ENCODE data around the gene PKIB. TPM values are rescaled to one million over a fixed set of nuclear protein-coding genes. Genes with fewer than 3 reads are reported as not detected.
"Not testable (repeated sequence)": the region's sequence is repeated elsewhere in the genome, so short reads cannot be mapped to it uniquely, and the experiment has no call there.

PKIB gene
- total and polyA plus RNA-seq, 4 donors: 1.4 to 14.4 (median 2.1) TPM

DNA sequence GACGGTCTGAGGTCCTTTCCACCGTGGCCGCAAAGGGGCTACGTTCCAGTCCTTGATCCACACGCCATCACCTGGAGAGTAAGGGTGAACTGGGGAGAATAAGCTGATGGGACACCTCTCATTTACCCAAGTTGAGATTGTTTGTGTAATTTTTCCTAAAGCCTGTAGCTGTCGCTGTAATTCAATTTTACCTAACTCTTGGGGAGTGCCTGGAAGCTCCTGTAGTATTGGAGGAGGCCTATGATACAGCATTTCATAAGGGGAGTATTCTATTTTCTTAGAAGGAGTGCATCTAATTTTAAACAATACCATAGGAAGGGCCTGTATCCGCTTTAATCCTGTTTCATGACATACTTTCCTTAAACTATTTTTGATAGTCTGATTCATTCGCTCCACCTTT, 134.0 kb downstream of the PKIB start:
- intact Hi-C loops (cut with DNase I); H3K27ac ChIP-seq (ENCODE audit: low read depth in 1 of 2, low read length in 2 of 2); H3K36me3 ChIP-seq (ENCODE audit: control insufficient read depth in 1 of 2, insufficient read depth in 2 of 2, low read length in 1 of 2); H3K9me3 ChIP-seq (ENCODE audit: control insufficient read depth, low read length); DNase-seq; H3K4me3 ChIP-seq (ENCODE audit: low read length in 2 of 2); H3K27me3 ChIP-seq (ENCODE audit: control insufficient read depth in 1 of 2, insufficient read depth in 2 of 2, low read length in 1 of 2); H3K4me1 ChIP-seq (ENCODE audit: control insufficient read depth in 1 of 2, insufficient read depth in 2 of 2, low read length in 2 of 2); ATAC-seq (ENCODE audit: low FRiP score): not testable (repeated sequence)
- 31 to 40% methylated on average over 8 of the region's 8 CpGs for WGBS, 2 donors

DNA sequence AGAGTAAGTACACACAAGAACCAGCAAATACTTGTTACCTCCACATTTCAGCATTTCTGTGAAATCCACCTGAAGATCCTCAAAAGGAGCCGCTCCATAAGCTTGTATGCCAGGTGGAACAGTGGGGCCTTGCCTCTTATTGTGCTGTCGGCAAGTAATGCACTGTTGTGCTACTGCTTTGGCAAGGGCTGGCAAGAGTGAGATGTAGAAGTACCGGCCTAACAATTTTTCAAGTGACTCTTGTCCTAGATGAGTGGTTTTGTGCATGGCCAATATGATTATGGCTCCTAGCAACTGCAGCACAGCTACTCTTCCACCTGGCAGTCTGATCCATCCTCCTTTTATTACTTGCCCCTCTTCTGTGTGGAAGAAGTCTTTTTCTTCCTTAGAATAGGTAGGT, 134.7 kb downstream of the PKIB start:
- H3K9me3 ChIP-seq (ENCODE audit: control insufficient read depth, low read length); ATAC-seq (ENCODE audit: low FRiP score); intact Hi-C loops (cut with DNase I); H3K27ac ChIP-seq (ENCODE audit: low read depth in 1 of 2, low read length in 2 of 2); DNase-seq; H3K4me1 ChIP-seq (ENCODE audit: control insufficient read depth in 1 of 2, insufficient read depth in 2 of 2, low read length in 2 of 2); H3K36me3 ChIP-seq (ENCODE audit: control insufficient read depth in 1 of 2, insufficient read depth in 2 of 2, low read length in 1 of 2); H3K4me3 ChIP-seq (ENCODE audit: low read length in 2 of 2); H3K27me3 ChIP-seq (ENCODE audit: control insufficient read depth in 1 of 2, insufficient read depth in 2 of 2, low read length in 1 of 2): not testable (repeated sequence)
- WGBS, 2 donors: 88 to 90% methylated on average over 3 of the region's 3 CpGs

DNA sequence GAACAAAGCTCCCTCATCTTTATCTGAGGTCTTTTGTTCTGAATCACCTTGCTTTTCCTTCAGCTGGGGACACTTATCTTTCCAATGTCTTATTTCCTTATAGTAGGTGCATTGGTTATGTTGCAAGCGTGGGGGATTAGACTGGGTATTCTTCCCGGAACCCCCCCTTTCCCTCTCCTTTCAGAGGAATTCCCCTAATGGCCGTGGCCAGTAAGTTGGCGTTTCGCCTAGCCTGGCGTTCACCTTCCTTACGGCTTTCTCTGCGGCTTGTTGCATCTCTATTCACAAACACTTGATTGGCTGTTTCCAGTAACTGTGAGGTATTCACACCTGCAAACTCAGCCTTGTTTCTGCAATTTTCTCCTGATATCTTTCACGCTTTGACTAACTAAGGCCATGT, 136.5 kb downstream of the PKIB start:
- Histone ChIP-seq H3K27ac (ENCODE audit: low read depth in 1 of 2, low read length in 2 of 2) (no peak overlapping the region), H3K27me3 (ENCODE audit: control insufficient read depth in 1 of 2, insufficient read depth in 2 of 2, low read length in 1 of 2) (no peaks in the 10 kb centered on the region), H3K9me3 (ENCODE audit: control insufficient read depth, low read length) (no peaks in the 10 kb centered on the region), H3K4me1 (ENCODE audit: control insufficient read depth in 1 of 2, insufficient read depth in 2 of 2, low read length in 2 of 2) (no peaks in the 10 kb centered on the region), H3K36me3 (ENCODE audit: control insufficient read depth in 1 of 2, insufficient read depth in 2 of 2, low read length in 1 of 2) (no peaks in the 10 kb centered on the region), H3K4me3 (ENCODE audit: low read length in 2 of 2) (no peak overlapping the region)
- 82 to 88% methylated on average over 9 of the region's 9 CpGs for WGBS, 2 donors
- DNase-seq (no peak), ATAC-seq (ENCODE audit: low FRiP score) (no peak)
- intact Hi-C loops (cut with DNase I): no loop called here

DNA sequence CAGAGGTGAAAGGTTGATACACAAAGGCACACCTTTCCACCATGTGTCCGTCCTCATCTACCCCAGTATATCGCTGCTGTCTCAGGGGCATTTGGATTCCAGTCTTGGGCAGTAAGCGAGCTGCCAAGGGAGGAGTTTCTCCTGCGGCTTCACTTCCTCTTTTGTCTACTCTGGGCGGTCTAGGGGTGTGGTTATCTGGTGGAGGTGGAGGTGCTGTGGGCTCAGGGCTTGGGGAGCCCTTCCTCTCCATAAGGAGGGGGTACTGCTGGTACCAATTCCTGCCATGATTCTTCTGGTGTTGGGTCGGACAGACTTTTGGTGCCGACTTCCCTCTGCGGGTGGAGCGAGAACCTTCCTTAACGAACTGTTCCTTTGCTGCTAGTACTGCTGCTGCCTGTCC, 137.4 kb downstream of the PKIB start:
- intact Hi-C loops (cut with DNase I): no loop called here
- Histone ChIP-seq H3K4me3 (ENCODE audit: low read length in 2 of 2) (no peak overlapping the region), H3K36me3 (ENCODE audit: control insufficient read depth in 1 of 2, insufficient read depth in 2 of 2, low read length in 1 of 2) (no peaks in the 10 kb centered on the region), H3K27ac (ENCODE audit: low read depth in 1 of 2, low read length in 2 of 2) (no peak overlapping the region), H3K9me3 (ENCODE audit: control insufficient read depth, low read length) (no peaks in the 10 kb centered on the region), H3K4me1 (ENCODE audit: control insufficient read depth in 1 of 2, insufficient read depth in 2 of 2, low read length in 2 of 2) (no peaks in the 10 kb centered on the region), H3K27me3 (ENCODE audit: control insufficient read depth in 1 of 2, insufficient read depth in 2 of 2, low read length in 1 of 2) (no peaks in the 10 kb centered on the region)
- DNase-seq (no peak), ATAC-seq (ENCODE audit: low FRiP score) (no peak)
- WGBS, 2 donors: 92 to 95% methylated on average over 10 of the region's 10 CpGs

DNA sequence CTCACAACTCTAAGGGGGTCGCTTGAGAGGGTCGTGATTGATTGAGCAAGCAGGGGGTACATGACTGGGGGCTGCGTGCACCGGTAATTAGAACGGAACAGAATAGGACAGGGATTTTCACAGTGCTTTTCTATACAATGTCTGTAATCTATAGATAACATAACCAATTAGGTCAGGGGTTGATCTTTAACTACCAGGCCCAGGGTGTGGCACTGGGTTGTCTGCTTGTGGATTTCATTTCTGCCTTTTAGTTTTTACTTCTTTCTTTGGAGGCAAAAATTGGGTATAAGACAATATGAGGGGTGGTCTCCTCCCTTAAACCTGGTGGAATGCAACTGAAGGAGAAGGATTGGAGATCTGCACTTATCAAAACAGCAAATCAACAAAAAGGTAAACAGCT, 138.7 kb downstream of the PKIB start:
- 33 to 75% methylated on average over 5 of the region's 5 CpGs for WGBS, 2 donors
- ATAC-seq (ENCODE audit: low FRiP score); H3K36me3 ChIP-seq (ENCODE audit: control insufficient read depth in 1 of 2, insufficient read depth in 2 of 2, low read length in 1 of 2): not testable (repeated sequence)

DNA sequence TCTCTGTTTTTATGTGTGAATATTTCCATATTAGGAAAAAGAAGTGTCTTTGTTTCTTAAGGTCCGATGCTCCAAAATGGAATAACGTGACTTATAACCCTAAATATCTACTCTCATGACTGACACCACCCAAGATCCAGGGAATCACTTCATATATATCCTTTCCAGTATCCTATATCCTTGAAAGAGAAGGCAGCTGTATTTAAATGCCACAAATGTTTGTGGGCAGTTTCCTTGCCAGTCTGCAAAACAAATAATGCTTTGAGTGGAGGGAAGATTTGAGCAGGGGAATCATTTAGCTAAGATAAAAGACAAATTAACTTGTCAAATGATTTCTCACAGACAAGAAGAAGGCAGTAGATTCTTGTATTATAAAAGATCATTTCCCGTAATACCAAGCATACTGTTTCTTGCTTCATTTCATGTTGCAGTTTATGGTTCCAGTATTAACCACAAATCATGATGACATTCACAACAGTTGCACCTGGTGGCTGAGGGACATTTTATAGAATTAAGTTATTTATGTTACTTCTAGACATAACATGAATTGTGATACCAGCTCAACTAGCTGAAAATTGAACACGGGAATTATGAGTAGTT, 139.3 kb downstream of the PKIB start:
- intact Hi-C loops (cut with DNase I): no loop called here
- ATAC-seq (ENCODE audit: low FRiP score): no peak
- Histone ChIP-seq H3K27ac (ENCODE audit: low read depth in 1 of 2, low read length in 2 of 2) (no peak overlapping the region), H3K4me1 (ENCODE audit: control insufficient read depth in 1 of 2, insufficient read depth in 2 of 2, low read length in 2 of 2) (no peaks in the 10 kb centered on the region), H3K36me3 (ENCODE audit: control insufficient read depth in 1 of 2, insufficient read depth in 2 of 2, low read length in 1 of 2) (no peaks in the 10 kb centered on the region), H3K9me3 (ENCODE audit: control insufficient read depth, low read length) (no peaks in the 10 kb centered on the region), H3K4me3 (ENCODE audit: low read length in 2 of 2) (no peak overlapping the region), H3K27me3 (ENCODE audit: control insufficient read depth in 1 of 2, insufficient read depth in 2 of 2, low read length in 1 of 2) (no peaks in the 10 kb centered on the region)
- 81 to 84% methylated on average over 4 of the region's 4 CpGs for WGBS, 2 donors
- no peak for DNase-seq

More for the DNA sequence above, 138.7 kb downstream of the PKIB start:
- H3K4me1 ChIP-seq (ENCODE audit: control insufficient read depth in 1 of 2, insufficient read depth in 2 of 2, low read length in 2 of 2); H3K27me3 ChIP-seq (ENCODE audit: control insufficient read depth in 1 of 2, insufficient read depth in 2 of 2, low read length in 1 of 2); H3K4me3 ChIP-seq (ENCODE audit: low read length in 2 of 2); H3K9me3 ChIP-seq (ENCODE audit: control insufficient read depth, low read length); intact Hi-C loops (cut with DNase I); H3K27ac ChIP-seq (ENCODE audit: low read depth in 1 of 2, low read length in 2 of 2); DNase-seq: not testable (repeated sequence)

DNA sequence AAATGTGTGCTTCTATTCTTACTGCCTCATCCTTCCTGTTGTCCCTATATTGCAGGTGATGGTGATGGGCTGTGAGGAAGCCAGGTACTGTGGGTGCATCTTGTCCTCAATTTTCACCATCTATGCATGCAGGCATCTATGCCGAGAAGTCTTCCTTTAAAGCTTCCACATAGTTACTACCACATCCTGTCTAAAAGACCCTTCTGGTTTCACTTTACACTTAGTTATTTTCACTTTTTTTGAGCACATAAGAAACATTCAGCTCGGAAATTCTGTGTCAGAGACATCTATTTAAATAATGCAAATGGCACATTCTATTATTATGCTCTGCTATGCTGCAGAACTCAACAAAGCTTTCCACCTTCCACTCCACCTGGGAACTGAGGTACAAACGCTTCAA, 141.1 kb downstream of the PKIB start:
- H3K9me3 ChIP-seq (ENCODE audit: control insufficient read depth, low read length): no peaks in the 10 kb centered on the region
- ATAC-seq (ENCODE audit: low FRiP score): no peak
- H3K27ac ChIP-seq (ENCODE audit: low read depth in 1 of 2, low read length in 2 of 2): no peak overlapping the region
- H3K36me3 ChIP-seq (ENCODE audit: control insufficient read depth in 1 of 2, insufficient read depth in 2 of 2, low read length in 1 of 2): no peaks in the 10 kb centered on the region
- intact Hi-C loops (cut with DNase I): no loop called here
- WGBS, 2 donors: 49 to 57% methylated on average over 3 of the region's 3 CpGs
- no peak for DNase-seq
- no peaks in the 10 kb centered on the region for H3K4me1 ChIP-seq (ENCODE audit: control insufficient read depth in 1 of 2, insufficient read depth in 2 of 2, low read length in 2 of 2)
- no peaks in the 10 kb centered on the region for H3K27me3 ChIP-seq (ENCODE audit: control insufficient read depth in 1 of 2, insufficient read depth in 2 of 2, low read length in 1 of 2)
- no peak overlapping the region for H3K4me3 ChIP-seq (ENCODE audit: low read length in 2 of 2)

DNA sequence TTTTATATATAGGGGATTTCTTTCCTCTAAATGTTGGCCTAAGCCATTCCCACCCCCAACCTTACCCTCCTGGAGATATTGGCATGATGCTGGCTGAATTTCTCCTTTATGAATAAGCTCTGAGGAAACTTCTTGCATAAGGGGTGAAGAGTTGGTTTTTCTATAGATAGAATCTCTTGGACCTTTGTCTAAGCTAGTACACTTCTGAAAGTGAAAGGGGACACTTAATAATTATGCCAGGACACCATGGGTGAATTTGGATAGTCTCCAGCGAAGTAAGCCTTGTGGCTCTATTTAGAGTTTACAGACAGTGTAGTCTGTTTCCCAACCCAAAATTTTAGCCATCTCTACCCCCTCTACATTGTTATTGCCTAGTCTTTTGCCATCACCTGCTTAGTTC, 142.3 kb downstream of the PKIB start:
- intact Hi-C loops (cut with DNase I): no loop called here
- 39 to 89% methylated on average over 1 of the region's 1 CpG for WGBS, 2 donors
- Histone ChIP-seq H3K36me3 (ENCODE audit: control insufficient read depth in 1 of 2, insufficient read depth in 2 of 2, low read length in 1 of 2) (no peaks in the 10 kb centered on the region), H3K4me1 (ENCODE audit: control insufficient read depth in 1 of 2, insufficient read depth in 2 of 2, low read length in 2 of 2) (no peaks in the 10 kb centered on the region), H3K4me3 (ENCODE audit: low read length in 2 of 2) (no peak overlapping the region), H3K27ac (ENCODE audit: low read depth in 1 of 2, low read length in 2 of 2) (no peak overlapping the region), H3K27me3 (ENCODE audit: control insufficient read depth in 1 of 2, insufficient read depth in 2 of 2, low read length in 1 of 2) (peaks cover 0 to 4% of the 10 kb centered on the region in 2 donors), H3K9me3 (ENCODE audit: control insufficient read depth, low read length) (no peaks in the 10 kb centered on the region)
- DNase-seq (no peak), ATAC-seq (ENCODE audit: low FRiP score) (no peak)

DNA sequence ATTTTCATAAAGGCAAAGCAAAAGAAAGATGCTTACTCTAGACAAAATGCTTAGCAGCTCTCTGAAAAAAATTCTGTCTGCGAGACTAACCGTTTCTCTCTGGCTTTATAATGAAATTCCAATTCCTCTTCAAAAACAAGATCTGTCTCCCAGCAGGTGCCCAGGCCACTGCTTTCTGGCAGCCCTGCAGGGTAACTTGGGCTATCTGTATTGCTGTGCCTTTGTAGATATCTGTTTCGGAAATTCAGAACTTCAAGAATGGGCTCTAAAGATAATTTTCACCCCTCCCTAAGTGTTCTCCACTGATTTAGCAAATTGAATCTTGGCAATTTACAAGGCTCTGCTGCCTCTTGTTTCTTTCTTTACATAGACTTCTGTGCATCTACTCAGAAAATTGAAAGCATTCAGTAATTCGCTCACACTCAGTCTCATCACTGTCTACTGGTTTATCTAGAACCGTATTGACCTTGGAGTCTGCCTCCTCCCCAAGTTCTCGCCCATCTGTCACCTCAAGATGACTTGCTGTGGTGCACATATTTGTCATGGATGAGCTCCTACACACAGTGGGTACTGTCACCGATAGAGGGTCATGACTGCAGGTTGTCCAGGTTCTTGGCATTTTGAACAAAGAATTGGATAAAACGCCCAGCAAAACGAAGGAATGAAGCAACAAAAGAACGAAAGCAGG, 142.9 kb downstream of the PKIB start:
- intact Hi-C loops (cut with DNase I): no loop called here
- no peaks in the 10 kb centered on the region for H3K4me1 ChIP-seq (ENCODE audit: control insufficient read depth in 1 of 2, insufficient read depth in 2 of 2, low read length in 2 of 2)
- H3K27me3 ChIP-seq (ENCODE audit: control insufficient read depth in 1 of 2, insufficient read depth in 2 of 2, low read length in 1 of 2): peaks cover 0 to 5% of the 10 kb centered on the region in 2 donors
- no peak overlapping the region for H3K4me3 ChIP-seq (ENCODE audit: low read length in 2 of 2)
- DNase-seq (no peak), ATAC-seq (ENCODE audit: low FRiP score) (no peak)
- no peaks in the 10 kb centered on the region for H3K9me3 ChIP-seq (ENCODE audit: control insufficient read depth, low read length)
- WGBS, 2 donors: 83 to 84% methylated on average over 10 of the region's 10 CpGs
- H3K36me3 ChIP-seq (ENCODE audit: control insufficient read depth in 1 of 2, insufficient read depth in 2 of 2, low read length in 1 of 2): no peaks in the 10 kb centered on the region
- no peak overlapping the region for H3K27ac ChIP-seq (ENCODE audit: low read depth in 1 of 2, low read length in 2 of 2)

Data from aorta (tissue), 5 donors.